ENCODE results near the gene ZC3HAV1L.

ZC3HAV1L gene

GRCh38 chr7:139049111-139049510 is 13.3 kb upstream of the ZC3HAV1L start:
- POLR2A ChIA-PET: no interaction called here
- CTCF ChIA-PET: interaction anchor here (1.2 kb wide), 1 partner anchor 10 kb away, joined by 4 read pairs; no protein-coding TSS in a partner anchor
- TF ChIP-seq SP1 (IDR thresholded peaks at IDR 0.05): no peak
- TF ChIP-seq ARNT (IDR thresholded peaks at IDR 0.05): no peak
- no peak for TF ChIP-seq L3MBTL2 (conservative IDR thresholded peaks at IDR 0.05)
- no peak for TF ChIP-seq SUZ12 (IDR thresholded peaks at IDR 0.05)
- no peak for TF ChIP-seq LEF1 (IDR thresholded peaks at IDR 0.05; ENCODE audit: borderline replicate concordance)
- no peak for TF ChIP-seq PKNOX1 (IDR thresholded peaks at IDR 0.05)
- TF ChIP-seq ELF4 (IDR thresholded peaks at IDR 0.05): no peak
- no peak for TF ChIP-seq FOXA1 (IDR thresholded peaks at IDR 0.05)
- no peak for DNase-seq (ENCODE audit: extremely low spot score)

- ChIA-PET POLR2A (no interaction called here), CTCF (no interaction called here)
- DNase-seq (ENCODE audit: extremely low spot score): no peak
- no peak for TF ChIP-seq ARNT (IDR thresholded peaks at IDR 0.05)
- no peak for TF ChIP-seq FOXA1 (IDR thresholded peaks at IDR 0.05)
- no peak for TF ChIP-seq HDGF (IDR thresholded peaks at IDR 0.05; ENCODE audit: borderline replicate concordance)
- TF ChIP-seq TARDBP (IDR thresholded peaks at IDR 0.05): no peak
- no peak for TF ChIP-seq BHLHE40 (IDR thresholded peaks at IDR 0.05; ENCODE audit: borderline replicate concordance)
- TF ChIP-seq L3MBTL2 (conservative IDR thresholded peaks at IDR 0.05): no peak
- no peak for TF ChIP-seq CTBP1 (IDR thresholded peaks at IDR 0.05; ENCODE audit: borderline replicate concordance)
- no peak for TF ChIP-seq ZNF384 (IDR thresholded peaks at IDR 0.05)
- no peak for TF ChIP-seq SP1 (IDR thresholded peaks at IDR 0.05)
- no peak for TF ChIP-seq LEF1 (IDR thresholded peaks at IDR 0.05; ENCODE audit: borderline replicate concordance)
- no peak for TF ChIP-seq PKNOX1 (IDR thresholded peaks at IDR 0.05)
Observed at GRCh38 chr7:139047970-139048369, 12.1 kb upstream of the ZC3HAV1L start.

- no peak for DNase-seq (ENCODE audit: extremely low spot score)
Observed at GRCh38 chr7:139046143-139046542, 10.3 kb upstream of the ZC3HAV1L start.

GRCh38 chr7:139044813-139045794 is 9.3 kb upstream of the ZC3HAV1L start:
- ChIA-PET CTCF (no interaction called here), POLR2A (no interaction called here)
- no peak for DNase-seq (ENCODE audit: extremely low spot score)
- TF ChIP-seq PKNOX1 (IDR thresholded peaks at IDR 0.05): no peak
- no peak for TF ChIP-seq ZNF384 (IDR thresholded peaks at IDR 0.05)
- TF ChIP-seq HDGF (IDR thresholded peaks at IDR 0.05; ENCODE audit: borderline replicate concordance): no peak
- no peak for TF ChIP-seq ELF4 (IDR thresholded peaks at IDR 0.05)
- no peak for TF ChIP-seq FOXK2 (IDR thresholded peaks at IDR 0.05)
- TF ChIP-seq FOXA1 (IDR thresholded peaks at IDR 0.05): no peak
- no peak for TF ChIP-seq CTBP1 (IDR thresholded peaks at IDR 0.05; ENCODE audit: borderline replicate concordance)
- no peak for TF ChIP-seq ARNT (IDR thresholded peaks at IDR 0.05)
- no peak for TF ChIP-seq TARDBP (IDR thresholded peaks at IDR 0.05)
- no peak for TF ChIP-seq SP1 (IDR thresholded peaks at IDR 0.05)
- no peak for TF ChIP-seq SUZ12 (IDR thresholded peaks at IDR 0.05)
- TF ChIP-seq L3MBTL2 (conservative IDR thresholded peaks at IDR 0.05): no peak
- no peak for TF ChIP-seq LEF1 (IDR thresholded peaks at IDR 0.05; ENCODE audit: borderline replicate concordance)
- no peak for TF ChIP-seq BHLHE40 (IDR thresholded peaks at IDR 0.05; ENCODE audit: borderline replicate concordance)
- no peak for TF ChIP-seq FOXM1 (IDR thresholded peaks at IDR 0.05; ENCODE audit: borderline replicate concordance)
- TF ChIP-seq NFRKB (IDR thresholded peaks at IDR 0.05): no peak

More at GRCh38 chr7:139046143-139046542, 10.3 kb upstream of the ZC3HAV1L start:
- POLR2A ChIA-PET: no interaction called here
- CTCF ChIA-PET: no interaction called here
- no peak for TF ChIP-seq ARNT (IDR thresholded peaks at IDR 0.05)
- no peak for TF ChIP-seq ELF4 (IDR thresholded peaks at IDR 0.05)
- no peak for TF ChIP-seq FOXM1 (IDR thresholded peaks at IDR 0.05; ENCODE audit: borderline replicate concordance)
- no peak for TF ChIP-seq HDGF (IDR thresholded peaks at IDR 0.05; ENCODE audit: borderline replicate concordance)
- no peak for TF ChIP-seq SP1 (IDR thresholded peaks at IDR 0.05)
- no peak for TF ChIP-seq FOXA1 (IDR thresholded peaks at IDR 0.05)
- no peak for TF ChIP-seq NFRKB (IDR thresholded peaks at IDR 0.05)
- no peak for TF ChIP-seq ZNF384 (IDR thresholded peaks at IDR 0.05)
- TF ChIP-seq CTBP1 (IDR thresholded peaks at IDR 0.05; ENCODE audit: borderline replicate concordance): no peak
- no peak for TF ChIP-seq FOXK2 (IDR thresholded peaks at IDR 0.05)
- no peak for TF ChIP-seq SUZ12 (IDR thresholded peaks at IDR 0.05)

DNA sequence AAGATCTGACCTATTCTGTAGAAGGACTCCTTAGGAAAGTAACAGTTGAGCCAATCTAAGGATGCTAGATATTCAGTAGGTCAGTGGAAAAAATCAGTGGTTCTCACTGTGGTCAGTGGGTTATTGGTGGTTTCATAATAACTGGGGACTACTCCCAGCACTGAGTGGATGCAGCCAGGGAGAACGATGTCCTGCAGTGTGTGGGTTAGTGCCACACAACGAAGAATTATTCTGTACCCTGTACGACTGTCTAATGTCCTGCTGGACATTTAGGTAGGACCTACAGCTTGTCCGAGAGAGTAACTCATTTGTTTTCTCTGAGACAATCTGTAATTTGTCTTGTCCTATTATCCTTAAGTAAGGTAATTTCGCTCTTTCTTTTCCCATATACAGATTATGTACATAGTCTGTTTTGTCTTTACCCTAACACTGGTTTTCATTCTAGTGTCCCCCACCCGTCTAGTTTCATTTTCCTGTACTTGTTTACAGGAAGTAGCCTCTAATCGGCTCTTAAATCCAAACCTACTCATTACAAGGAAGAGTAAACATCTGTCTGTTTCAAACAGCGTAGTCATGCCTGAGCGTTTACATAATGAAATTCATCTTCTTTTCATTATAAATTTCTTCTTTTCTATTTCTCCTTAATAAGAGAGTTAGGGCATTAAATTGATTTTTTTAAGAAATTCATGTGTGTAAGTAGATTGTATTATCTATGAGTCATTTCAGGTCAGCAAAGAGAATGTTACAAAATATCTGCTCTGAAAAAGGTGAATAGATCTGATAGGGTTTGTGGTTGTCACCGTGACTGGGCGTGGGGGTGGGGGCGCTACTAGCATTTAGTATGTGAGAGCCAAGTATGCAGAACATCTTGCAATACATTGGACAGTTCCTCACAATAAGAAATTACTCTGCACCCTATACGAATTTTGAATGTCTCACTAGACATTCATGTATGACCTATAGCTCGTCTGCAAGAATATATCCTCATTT is 8.3 kb upstream of the ZC3HAV1L start:
- POLR2A ChIA-PET: no interaction called here
- no peak for DNase-seq (ENCODE audit: extremely low spot score)
- CTCF ChIA-PET: no interaction called here
- no peak for TF ChIP-seq LEF1 (IDR thresholded peaks at IDR 0.05; ENCODE audit: borderline replicate concordance)
- no peak for TF ChIP-seq HDGF (IDR thresholded peaks at IDR 0.05; ENCODE audit: borderline replicate concordance)
- TF ChIP-seq ELF4 (IDR thresholded peaks at IDR 0.05): no peak
- TF ChIP-seq FOXM1 (IDR thresholded peaks at IDR 0.05; ENCODE audit: borderline replicate concordance): no peak
- no peak for TF ChIP-seq SUZ12 (IDR thresholded peaks at IDR 0.05)
- TF ChIP-seq L3MBTL2 (conservative IDR thresholded peaks at IDR 0.05): no peak
- no peak for TF ChIP-seq FOXA1 (IDR thresholded peaks at IDR 0.05)
- no peak for TF ChIP-seq TARDBP (IDR thresholded peaks at IDR 0.05)
- TF ChIP-seq SP1 (IDR thresholded peaks at IDR 0.05): no peak
- no peak for TF ChIP-seq PKNOX1 (IDR thresholded peaks at IDR 0.05)
- no peak for TF ChIP-seq BHLHE40 (IDR thresholded peaks at IDR 0.05; ENCODE audit: borderline replicate concordance)
